Occipital lobe (tissue), 2 donors: ENCODE results near the gene IFIT1. TPM values are rescaled to one million over a fixed set of nuclear protein-coding genes. Genes with fewer than 3 reads are reported as not detected.
"Not testable (repeated sequence)": the region's sequence is repeated elsewhere in the genome, so short reads cannot be mapped to it uniquely, and the experiment has no call there.

Experiments used
- DNase-seq: peaks from one replicate; lab custom pipeline; 2025; lab: John Stamatoyannopoulos, UW
- total RNA-seq: library from RNA; depleted of rRNA; stranded (reverse); fragments of >200 nt; gene quantifications from one replicate; pipeline ENCODE4 v1.2.3, GENCODE V29; 2014

IFIT1 gene
- total RNA-seq, 1 donor from 2014 or later, result 10.0 TPM

DNA sequence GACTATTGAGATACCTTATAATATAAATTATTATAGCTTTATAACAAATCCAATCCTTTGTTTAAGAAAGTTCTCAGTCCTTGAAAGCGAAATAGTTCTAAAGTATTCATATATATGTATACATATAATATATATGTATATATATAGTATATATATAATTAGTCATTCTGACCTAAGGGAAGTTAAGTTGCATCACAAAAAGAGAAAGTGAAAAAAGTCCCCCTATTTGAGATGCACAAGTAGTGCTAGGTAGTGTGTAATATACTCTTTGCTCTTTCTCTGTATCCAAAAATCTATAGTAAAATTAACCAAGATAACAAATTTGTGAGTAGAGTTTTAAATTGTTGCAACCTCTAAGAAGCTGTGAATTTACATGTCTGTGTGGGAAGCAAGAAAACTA, 27.9 kb upstream of the IFIT1 start:
- no peak for DNase-seq

DNA sequence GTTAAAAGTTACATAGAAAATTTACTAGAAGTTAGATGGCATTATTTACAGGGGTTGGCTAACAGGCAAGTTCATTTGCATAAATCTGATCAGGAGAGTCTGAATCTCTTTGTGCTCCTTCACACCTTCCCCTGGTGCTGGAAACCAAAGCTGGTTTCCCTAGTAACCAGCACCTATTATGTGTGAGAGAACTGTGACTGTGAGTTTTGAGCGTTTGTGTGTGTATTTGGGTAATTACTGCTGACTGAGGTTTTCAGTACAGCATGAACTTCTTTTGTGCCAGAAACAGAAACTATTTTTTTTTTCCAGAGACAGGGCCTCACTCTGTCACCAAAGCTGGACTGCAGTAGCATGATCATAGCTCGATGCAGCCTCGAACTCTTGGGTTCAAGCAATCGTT, 24.9 kb upstream of the IFIT1 start:
- peak; percentile 45 for DNase-seq

DNA sequence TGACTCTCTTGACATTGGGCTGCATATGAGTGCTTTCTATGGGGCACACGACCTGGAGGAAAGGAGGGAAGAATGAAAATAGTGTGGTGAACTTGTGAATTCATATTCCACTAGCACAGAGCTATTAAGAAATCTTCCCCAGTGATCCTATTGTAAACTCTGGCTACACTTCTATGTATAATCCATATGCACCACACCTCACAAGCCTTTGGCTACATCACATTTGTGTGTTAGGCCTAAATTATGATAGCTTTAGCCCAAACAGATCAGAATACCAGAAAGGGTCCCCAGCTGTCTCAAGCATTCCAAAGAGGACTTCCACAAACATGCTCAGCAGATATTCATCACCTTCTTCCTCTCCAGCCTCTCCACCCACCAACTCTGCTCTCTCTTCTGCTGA, 24.3 kb upstream of the IFIT1 start:
- no peak for DNase-seq

DNA sequence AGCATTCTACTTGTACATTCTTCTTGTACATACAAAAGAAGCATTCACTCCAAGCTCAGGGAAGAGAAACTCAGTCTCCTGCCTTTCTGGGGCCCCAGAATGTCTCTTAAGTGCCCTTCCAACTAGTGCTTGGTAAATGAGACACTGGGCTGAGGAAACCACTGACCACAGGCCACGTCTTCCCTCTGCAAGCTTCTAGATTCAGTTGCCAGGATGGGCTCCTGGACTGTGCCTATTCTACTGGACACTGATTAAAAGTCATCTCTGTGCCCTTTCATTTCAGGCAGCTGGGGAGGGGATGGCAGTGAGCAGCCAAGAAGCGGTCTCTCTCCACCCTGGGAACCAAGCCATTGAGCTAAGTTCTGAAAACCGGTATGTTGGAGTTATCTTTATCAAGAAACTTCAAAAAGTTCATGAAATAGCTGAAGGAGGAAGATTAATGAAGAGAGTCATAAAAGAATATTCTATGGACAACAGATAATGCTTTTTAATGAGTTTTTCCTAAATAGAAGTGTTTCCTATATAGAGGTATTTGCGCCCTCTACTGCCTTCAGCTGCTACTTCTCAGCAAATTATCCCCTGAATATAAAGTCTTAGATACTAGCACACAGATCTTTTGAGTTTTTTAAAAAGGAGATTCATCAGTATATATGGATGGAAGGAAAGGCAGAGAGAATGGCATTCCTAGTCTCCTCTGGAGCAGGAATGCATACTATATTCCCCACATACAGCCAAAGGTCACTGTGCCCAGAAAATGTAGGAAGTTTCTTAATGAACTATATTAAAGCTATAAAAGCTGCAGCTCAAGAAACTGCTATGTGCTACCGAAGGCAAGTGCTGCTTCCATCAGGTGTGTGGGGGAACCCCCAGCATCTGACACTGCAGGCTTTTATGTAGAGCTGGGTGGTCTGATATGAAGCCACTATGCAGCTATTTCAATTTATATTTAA, 23.0 kb upstream of the IFIT1 start:
- no peak for DNase-seq

DNA sequence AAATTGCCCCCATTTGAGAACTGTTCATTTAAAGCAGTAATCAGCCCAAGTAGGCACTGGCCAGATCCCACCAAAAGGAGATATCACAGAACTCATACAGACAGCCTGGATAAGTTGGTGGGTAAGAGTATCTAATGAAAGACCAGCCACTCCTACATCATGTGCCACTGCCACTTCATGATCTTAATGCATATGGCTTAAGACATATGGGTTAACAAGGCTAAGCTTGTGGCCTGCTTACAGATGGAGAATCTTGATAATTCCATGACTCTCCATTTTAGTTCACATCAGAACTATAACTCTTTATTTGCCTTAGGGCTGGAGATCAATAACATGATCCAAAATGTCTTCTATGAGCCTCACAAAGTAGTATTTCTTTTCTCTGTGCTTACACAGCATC, 21.3 kb upstream of the IFIT1 start:
- DNase-seq, result no peak

DNA sequence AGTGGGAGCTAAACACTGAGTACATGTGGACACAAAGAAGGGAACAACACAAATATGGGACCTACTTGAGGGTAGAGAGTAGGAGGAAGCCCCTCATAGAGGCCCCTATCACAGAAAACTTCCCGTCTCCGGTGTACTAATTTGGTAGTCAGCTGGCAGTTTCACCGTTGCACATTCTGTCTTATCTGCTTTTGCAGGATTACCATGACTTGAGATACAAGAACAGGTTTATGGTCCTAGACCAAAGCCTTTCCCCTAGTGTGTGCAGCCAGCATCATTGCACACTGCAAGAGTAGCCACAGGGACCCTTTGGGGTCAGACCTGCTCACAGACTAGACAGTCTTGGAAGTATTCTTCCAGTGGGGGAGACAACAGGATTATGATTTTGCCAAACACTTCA, 20.4 kb upstream of the IFIT1 start:
- no peak for DNase-seq

DNA sequence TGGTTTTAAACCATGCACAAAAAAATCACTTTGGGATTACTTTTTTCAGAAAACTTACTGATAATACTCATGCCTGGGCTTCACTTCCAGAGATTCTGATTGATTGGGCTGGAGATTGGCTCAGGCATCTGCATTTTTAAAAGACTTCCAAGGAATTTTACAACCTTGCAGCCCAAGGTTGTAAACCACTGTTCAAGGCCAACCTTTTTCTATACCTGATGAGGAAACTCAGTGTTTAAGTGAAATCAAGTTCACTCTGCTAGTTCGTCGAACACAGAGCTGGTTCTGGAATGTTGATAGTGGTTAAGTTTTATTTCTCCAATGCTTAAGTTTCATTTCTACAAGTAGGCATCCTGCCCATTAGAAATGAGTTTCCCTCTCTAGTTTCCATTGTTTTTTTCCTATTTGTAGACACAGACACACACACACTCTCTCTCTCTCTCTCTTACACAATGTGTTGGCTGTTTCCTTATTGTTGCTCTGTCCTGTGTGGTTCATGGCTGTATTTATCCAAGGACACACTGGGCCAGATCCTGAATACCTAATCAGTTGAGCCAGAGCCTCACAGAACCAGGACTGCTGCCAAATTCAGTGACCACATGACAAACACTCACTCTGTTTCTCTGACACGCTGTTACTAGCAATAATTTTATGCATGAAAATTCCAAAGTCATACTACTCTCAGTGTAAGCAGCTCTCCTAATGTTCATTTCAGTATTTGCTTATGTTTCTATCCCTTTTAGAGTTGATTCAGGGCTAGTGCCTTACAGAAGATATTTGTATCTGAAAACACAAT, 18.3 kb upstream of the IFIT1 start:
- DNase-seq, result peak; percentile 80

DNA sequence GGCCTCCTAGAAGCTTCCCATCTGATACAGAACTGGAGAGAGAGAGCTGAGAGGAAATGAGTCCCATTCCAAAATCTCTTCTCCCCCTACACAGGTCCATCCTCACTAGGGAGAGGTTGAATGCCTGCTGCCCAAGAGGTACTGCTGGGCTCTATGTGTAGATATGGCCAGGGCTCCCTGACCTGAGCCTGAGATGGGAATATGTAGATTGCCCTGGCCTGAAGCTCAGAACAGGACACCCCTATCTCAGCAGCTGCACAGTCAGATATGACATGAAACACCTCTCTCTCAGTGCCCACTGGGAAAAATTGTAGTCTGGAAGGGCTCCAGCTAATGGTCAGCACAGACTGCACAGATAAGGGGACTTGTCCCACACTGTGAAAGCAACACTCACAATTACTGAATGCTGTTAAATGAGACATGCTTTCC, 17.7 kb upstream of the IFIT1 start:
- DNase-seq, result no peak

DNA sequence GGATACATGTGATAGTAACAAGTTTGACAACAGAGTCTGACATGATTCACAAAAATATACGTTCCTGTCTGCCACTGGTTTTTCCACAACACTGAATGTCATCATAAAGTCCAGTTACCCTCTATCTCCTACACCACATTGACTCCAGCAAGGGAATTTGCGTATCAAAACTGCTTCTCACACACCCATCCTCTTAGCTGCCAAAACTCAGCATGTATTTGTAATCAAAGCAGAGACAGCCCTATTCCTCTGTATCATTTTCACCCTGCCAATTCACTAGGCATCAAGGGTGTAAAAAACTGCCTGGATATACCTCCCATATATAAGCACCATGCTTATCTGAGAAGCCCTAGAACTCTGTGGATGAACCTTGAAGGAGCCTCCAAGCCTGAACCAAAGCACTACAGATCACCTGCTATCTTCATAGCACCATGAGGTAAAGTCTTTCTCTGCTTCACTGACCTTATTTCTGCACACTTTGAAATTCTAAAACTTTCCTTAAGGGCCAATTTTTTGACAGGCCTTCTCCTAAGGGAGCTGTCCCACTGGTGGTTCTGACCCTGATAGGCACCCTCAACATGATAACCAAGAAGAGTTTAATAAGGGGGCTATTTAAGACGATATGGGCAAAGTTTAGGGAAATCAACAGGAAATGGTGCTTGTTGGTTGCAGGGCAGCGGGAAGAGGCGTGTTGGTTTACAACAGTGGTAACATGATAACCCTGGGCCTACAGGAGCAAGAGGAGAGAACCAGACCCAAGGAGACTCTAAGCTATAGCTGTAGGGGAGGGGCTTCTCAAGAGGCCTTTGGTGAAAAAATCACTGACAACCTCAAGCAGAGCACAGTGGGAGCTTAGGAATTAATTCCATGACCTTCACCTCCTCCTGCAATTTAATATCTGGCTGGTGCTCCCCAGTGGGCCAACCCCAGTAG, 14.5 kb upstream of the IFIT1 start, which contains the start of gene IFIT1B:
Gene IFIT1B, plus strand, starts transcription at position 352 of the 933 bp plus-strand sequence. Its CDS starts 80 bp downstream, at position 432.
- no peak for DNase-seq

DNA sequence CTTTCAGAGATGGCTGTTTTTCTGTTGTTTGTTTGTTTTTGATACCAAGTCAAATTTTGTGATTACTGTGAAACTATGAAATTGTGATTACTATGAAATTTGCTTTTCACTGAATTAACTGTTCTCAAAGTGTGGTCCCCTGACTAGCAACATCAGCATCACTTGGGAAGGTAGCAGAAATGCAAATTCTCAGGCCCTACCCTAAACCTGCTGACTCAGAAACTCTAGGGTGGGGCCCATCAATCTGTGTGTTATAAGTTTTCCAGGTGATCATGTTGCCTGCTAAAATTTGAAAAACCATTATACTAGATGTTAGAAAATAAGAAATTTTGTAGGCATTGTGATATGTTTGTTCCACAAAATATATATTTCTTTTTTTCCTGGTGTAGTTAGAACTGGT, 13.3 kb upstream of the IFIT1 start:
- no peak for DNase-seq

DNA sequence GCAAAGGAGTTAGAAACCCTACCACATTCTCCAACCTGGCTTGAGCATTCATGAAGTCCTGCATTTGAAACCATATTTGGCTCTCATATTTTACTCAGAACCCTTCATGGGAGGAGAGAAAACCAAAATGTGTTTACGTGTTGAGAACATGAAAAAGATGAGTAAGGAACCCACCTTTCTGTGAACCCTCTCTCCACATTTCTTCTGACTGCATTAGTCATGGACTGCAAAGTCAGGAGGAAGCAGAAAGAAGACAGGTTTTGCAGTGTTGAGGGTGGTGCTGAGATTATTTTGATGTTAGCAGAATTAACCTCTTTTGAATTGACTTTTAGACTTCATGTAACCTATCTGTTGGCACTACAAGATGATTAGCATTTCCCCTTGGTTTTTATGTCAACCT, 9.7 kb upstream of the IFIT1 start:
- no peak for DNase-seq

DNA sequence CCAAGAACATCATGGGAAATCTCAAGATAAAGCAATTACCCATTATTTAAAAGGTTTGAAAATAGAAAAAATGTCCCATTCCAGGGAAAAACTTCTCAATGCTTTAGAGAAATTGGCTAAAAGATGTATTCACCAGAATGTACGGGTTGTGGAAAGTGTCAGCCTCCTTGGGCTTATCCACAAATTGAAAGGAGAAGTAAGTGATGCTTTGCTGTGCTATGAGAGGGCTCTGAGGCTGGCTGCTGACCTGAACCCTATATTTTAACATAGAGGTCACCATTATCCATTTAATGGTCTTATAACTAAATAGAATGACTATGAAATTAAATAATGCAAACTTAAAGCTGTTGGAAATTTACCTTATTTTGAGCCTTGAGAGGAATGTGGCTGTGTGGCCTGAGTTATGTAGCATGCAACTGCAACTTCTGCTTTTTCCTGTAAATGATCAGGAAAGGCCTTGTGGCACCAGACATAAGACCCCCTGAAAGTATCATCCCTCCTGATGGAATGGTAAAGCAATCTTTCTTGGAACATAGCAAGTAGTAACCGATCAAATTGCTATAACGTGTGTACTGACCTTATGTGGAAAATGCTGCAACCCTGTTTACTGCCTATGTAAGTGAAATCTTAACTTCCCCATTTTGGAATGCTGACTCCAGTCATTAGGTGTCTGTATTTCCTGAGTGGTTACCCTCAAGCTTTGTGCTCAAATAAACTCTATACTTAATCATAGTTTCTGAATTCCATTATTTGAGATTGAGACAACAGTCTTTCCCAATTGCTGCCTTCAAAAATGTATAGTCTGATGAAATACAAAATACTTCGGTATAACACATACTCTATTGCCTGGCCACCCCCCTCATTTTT, 7.7 kb upstream of the IFIT1 start:
- DNase-seq, result no peak

DNA sequence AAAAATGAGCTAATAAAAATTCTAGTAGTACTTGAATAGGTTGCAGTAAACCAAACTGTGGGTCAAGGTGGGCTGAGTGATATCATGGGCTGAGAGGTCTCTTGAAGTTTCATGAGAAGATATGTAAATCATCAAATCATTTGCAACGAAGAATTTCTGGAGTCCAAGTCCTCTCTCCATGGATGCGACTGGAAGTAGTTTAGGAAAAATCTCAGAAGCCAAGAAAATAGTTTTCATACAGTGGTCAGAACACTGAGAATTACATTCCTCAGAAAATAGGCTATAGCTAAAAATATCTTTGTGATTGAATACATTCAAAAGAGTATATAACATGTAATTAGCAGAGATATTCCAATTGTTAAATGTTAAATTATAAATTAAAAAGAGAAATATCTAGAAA, 3.6 kb upstream of the IFIT1 start:
- no peak for DNase-seq

DNA sequence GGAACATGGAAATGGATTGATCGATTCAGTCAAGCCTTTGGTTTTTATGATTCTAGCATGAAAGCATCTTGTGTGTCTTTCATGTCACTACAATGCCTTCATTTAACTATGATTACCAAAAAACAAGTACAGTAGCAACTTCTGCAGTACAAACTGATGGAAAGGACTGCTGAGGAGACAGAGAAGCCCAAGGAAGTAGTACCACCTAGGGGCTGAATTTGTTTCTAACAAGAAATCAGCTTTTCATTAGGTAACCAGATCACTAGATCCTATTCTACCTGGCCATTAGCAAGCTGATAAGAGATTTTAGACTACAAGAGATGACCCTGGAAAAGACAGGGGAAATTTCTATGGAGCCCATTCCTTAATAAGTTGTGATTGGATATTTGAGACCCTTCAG, 3.2 kb upstream of the IFIT1 start:
- no peak for DNase-seq

DNA sequence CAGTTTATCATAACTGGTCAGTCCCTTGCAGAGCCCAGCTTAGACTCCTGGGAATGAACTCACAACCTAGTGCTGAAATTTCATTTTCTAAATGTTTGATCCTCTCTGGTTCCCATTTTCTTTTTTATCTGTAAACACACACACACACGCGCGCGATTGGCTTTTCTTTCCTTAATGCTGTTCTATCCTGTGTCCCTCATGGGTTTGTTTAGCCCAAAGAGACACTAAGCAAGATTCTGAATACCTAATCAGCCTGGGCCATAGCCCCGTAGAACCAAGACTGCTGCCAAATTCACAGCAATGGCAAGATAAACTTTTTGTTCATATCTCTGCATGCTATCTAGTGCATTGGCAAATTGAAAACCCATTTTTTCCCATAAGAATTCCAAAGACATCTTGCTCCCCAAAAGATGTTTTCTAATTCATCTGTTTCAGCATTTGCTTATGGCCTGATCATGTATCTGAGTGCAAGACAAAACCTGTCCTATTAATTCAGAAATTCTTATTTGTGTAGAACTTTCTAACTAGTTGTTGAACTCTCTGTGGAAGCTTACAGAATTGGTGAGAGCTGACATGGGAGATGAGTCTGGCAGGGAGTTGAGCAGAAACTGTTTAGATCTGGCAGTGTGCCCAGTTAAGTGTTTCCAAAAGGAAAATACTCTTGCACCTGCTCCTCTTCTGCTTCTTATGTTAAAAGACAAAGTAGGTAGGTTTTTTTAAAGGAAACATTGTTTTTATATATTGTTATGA, 1.8 kb upstream of the IFIT1 start:
- no peak for DNase-seq

DNA sequence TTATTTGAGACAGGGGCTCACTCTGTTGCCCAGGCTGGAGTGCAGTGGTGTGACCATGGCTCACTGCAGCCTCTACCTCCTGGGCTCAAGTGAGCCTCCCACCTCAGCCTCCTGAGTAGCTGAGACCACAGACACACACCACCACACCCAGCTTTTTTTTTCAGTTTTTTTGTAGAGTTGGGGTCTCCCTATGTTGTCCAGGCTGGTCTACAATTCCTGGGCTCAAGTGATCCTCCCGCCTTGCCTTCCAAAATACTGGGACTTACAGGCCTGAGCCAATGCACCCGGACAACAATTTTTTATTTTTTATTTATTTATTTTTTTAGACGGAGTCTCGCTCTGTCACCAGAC, 1.2 kb upstream of the IFIT1 start:
- not testable (repeated sequence) for DNase-seq

DNA sequence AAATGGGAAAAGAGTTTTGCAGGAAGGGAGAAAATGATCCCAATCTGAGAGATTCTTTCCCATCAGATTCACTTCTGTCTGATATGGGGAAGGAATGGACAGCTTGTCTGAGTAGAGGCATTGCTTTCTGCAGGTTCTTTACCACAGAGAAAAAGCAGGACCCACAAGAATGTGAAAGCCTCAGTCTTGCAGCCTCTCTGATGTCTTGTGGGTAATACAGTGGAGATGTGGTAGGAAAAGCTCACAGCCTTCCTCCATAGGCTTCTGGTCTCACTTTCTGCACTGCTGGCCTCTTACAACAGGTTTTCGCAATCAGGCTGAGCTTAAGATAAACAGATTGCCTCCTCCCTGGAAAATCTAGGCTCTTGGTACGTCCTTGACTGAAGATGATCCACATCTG, 551 bp downstream of the IFIT1 start:
- no peak for DNase-seq

DNA sequence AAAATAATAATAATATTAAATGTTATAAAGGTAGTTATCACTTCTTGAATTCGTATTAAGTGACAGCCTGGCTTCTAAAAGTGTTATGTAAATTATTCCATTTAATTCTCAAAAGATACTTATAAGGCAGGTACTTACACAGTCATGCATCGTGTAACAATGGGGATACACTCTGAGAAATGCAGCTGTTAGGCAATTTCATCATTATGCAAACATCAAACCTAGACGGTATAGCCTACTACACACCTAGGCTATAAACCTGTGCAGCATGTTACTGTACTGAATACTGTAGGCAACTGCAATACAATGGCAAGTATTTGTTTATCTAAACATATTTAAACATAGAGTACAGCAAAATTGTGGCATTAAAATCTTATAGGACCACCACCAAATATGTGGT, 1.5 kb downstream of the IFIT1 start:
- no peak for DNase-seq

DNA sequence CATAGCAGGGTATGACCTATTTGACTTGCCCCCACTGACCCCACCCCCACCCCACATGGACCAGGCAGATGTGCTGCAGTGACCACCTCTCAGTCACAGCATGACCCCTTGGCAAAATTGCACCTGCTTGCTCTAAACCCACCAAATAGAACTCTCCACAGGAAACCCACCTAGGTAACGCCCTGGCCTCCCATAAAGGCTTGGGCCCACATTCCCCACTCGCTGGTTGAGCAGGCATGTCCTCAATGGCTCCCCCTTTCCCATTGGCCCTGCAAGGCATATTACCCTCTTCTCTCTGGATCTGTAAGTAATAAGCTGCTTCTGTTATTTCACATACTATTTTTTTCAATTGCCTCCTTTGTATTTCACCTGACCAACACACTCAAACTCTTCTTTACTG, 2.7 kb downstream of the IFIT1 start:
- DNase-seq, result no peak
